H9 (cell line): ENCODE results near the gene LITAFD. TPM values are rescaled to one million over a fixed set of nuclear protein-coding genes. Genes with fewer than 3 reads are reported as not detected.

Source experiments
- DNase-seq: peaks from one replicate; pipeline ENCODE4 v3.0.0-alpha.2; 2017
- H2AFZ ChIP-seq: one replicate; pipeline ENCODE4 v1.6.1; 2013; ENCODE audit warnings: mild to moderate bottlenecking, low read length, control low read depth, moderate library complexity
- H2AK5ac ChIP-seq: 2 replicates; pipeline ENCODE4 v1.6.1; 2013; ENCODE audit warnings: low read length, control low read depth, mixed read lengths; ENCODE audit not compliant: insufficient read length
- H2BK120ac ChIP-seq: one replicate; pipeline ENCODE4 v1.6.1; 2013; ENCODE audit warnings: low read depth, mild to moderate bottlenecking, low read length, control low read depth, inconsistent platforms; ENCODE audit not compliant: poor library complexity, severe bottlenecking
- H2BK12ac ChIP-seq: 2 replicates; pipeline ENCODE4 v1.6.1; 2013; ENCODE audit warnings: low read length, control low read depth, mixed read lengths, low read depth; ENCODE audit not compliant: insufficient read length
- H2BK15ac ChIP-seq: 2 replicates; pipeline ENCODE4 v1.6.1; 2013; ENCODE audit warnings: low read depth, low read length, control low read depth
- H2BK20ac ChIP-seq: one replicate; pipeline ENCODE4 v1.6.1; 2013; ENCODE audit warnings: low read depth, mild to moderate bottlenecking, low read length, control low read depth, inconsistent platforms; ENCODE audit not compliant: poor library complexity, severe bottlenecking
- H2BK5ac ChIP-seq: 2 replicates; pipeline ENCODE4 v1.6.1; 2013; ENCODE audit warnings: low read length, control low read depth, mixed read lengths; ENCODE audit not compliant: insufficient read length
- H3K14ac ChIP-seq: 2 replicates; pipeline ENCODE4 v1.6.1; 2013; ENCODE audit warnings: low read length, control low read depth; ENCODE audit not compliant: insufficient read depth
- H3K18ac ChIP-seq: 2 replicates; pipeline ENCODE4 v1.6.1; 2013; ENCODE audit warnings: low read depth, mild to moderate bottlenecking, mixed read lengths, low read length, control low read depth; ENCODE audit not compliant: insufficient read length
- H3K23ac ChIP-seq: 2 replicates; pipeline ENCODE4 v1.6.1; 2013; ENCODE audit warnings: low read length, control low read depth, mixed read lengths, low read depth; ENCODE audit not compliant: insufficient read length
- H3K23me2 ChIP-seq: 2 replicates; pipeline ENCODE4 v1.6.1; 2013; ENCODE audit warnings: low read depth, mild to moderate bottlenecking, mixed read lengths, low read length, control low read depth; ENCODE audit not compliant: insufficient read length, poor library complexity, severe bottlenecking
- H3K27ac ChIP-seq: 2 replicates; pipeline ENCODE4 v1.5.1; 2013; ENCODE audit warnings: low read length, control low read depth, mixed read lengths, low read depth; ENCODE audit not compliant: insufficient read length
- H3K27me3 ChIP-seq: 2 replicates; pipeline ENCODE4 v1.6.1; 2013; ENCODE audit warnings: low read length, control low read depth, inconsistent platforms; ENCODE audit not compliant: insufficient read depth
- H3K4ac ChIP-seq: 2 replicates; pipeline ENCODE4 v1.6.1; 2013; ENCODE audit warnings: low read depth, mild to moderate bottlenecking, control low read depth, inconsistent platforms, low read length, moderate library complexity
- H3K4me1 ChIP-seq: 2 replicates; pipeline ENCODE4 v1.6.1; 2013; ENCODE audit warnings: low read length, control low read depth, inconsistent platforms; ENCODE audit not compliant: insufficient read depth
- H3K4me2 ChIP-seq: 2 replicates; pipeline ENCODE4 v1.6.1; 2013; ENCODE audit warnings: low read length, control low read depth, mixed read lengths; ENCODE audit not compliant: insufficient read length, insufficient read depth
- H3K56ac ChIP-seq: 2 replicates; pipeline ENCODE4 v1.6.1; 2013; ENCODE audit warnings: low read depth, mild to moderate bottlenecking, mixed read lengths, low read length, control low read depth; ENCODE audit not compliant: insufficient read length
- H3K79me1 ChIP-seq: 2 replicates; pipeline ENCODE4 v1.6.1; 2013; ENCODE audit warnings: low read depth, mild to moderate bottlenecking, moderate library complexity, low read length, control low read depth, inconsistent platforms; ENCODE audit not compliant: insufficient read depth, poor library complexity, severe bottlenecking
- H3K79me2 ChIP-seq: 2 replicates; pipeline ENCODE4 v1.6.1; 2013; ENCODE audit warnings: low read length, control low read depth, inconsistent platforms; ENCODE audit not compliant: insufficient read depth
- H3K9ac ChIP-seq: 2 replicates; pipeline ENCODE4 v1.6.1; 2013; ENCODE audit warnings: low read length, control low read depth, mixed read lengths; ENCODE audit not compliant: insufficient read length; ENCODE audit errors: extremely low read depth
- H3K9me3 ChIP-seq: one replicate; pipeline ENCODE4 v1.6.1; 2013; ENCODE audit warnings: low read depth, low read length, inconsistent platforms; ENCODE audit not compliant: control insufficient read depth
- H3T11ph ChIP-seq: one replicate; pipeline ENCODE4 v1.6.1; 2013; ENCODE audit warnings: mild to moderate bottlenecking, low read length, control low read depth, inconsistent platforms
- H4K20me1 ChIP-seq: one replicate; pipeline ENCODE4 v1.6.1; 2013; ENCODE audit not compliant: control insufficient read depth, insufficient read length, insufficient read depth
- H4K5ac ChIP-seq: 2 replicates; pipeline ENCODE4 v1.6.1; 2013; ENCODE audit warnings: low read depth, mild to moderate bottlenecking, mixed read lengths, low read length, control low read depth; ENCODE audit not compliant: insufficient read length
- H4K8ac ChIP-seq: replicated peaks from 2 replicates; pipeline ENCODE4 v1.6.1; 2013; ENCODE audit warnings: low read length, control low read depth, mixed read lengths, low read depth; ENCODE audit not compliant: insufficient read length
- H4K91ac ChIP-seq: 2 replicates; pipeline ENCODE4 v1.6.1; 2013; ENCODE audit warnings: low read depth, mild to moderate bottlenecking, moderate library complexity, mixed read lengths, low read length, control low read depth; ENCODE audit not compliant: insufficient read length
- H3K27ac Mint-ChIP-seq, 3 experiments: 2 replicates in 2 of 3; 3 replicates in 1 of 3; pipeline ENCODE4 v1.8.0; 2020 to 2021; ENCODE audit warnings: mixed read lengths in 3 of 3, mild to moderate bottlenecking in 1 of 3, moderate library complexity in 1 of 3
- H3K27me3 Mint-ChIP-seq: 2 replicates; pipeline ENCODE4 v1.8.0; 2021; ENCODE audit warnings: low read depth, mild to moderate bottlenecking, moderate library complexity, mixed read lengths
- H3K36me3 Mint-ChIP-seq, 3 experiments: 2 replicates in 2 of 3; 3 replicates in 1 of 3; pipeline ENCODE4 v1.8.0; 2020 to 2021; ENCODE audit warnings: low read depth in 3 of 3, mixed read lengths in 3 of 3; ENCODE audit not compliant: insufficient read depth in 1 of 3
- H3K4me1 Mint-ChIP-seq, 2 experiments: 2 replicates each; pipeline ENCODE4 v1.8.0; 2020; ENCODE audit warnings: mixed read lengths in 2 of 2
- H3K4me3 Mint-ChIP-seq, 2 experiments: 2 replicates in 1 of 2; 3 replicates in 1 of 2; pipeline ENCODE4 v1.8.0; 2020 to 2021; ENCODE audit warnings: mild to moderate bottlenecking in 2 of 2, mixed read lengths in 2 of 2, moderate library complexity in 1 of 2
- H3K9me3 Mint-ChIP-seq, 2 experiments: 2 replicates in 1 of 2; 3 replicates in 1 of 2; pipeline ENCODE4 v1.8.0; 2020; ENCODE audit warnings: mild to moderate bottlenecking in 2 of 2, mixed read lengths in 2 of 2, moderate library complexity in 1 of 2
- CTCF ChIP-seq: fragments of 200-600 bp; sonication (generic); conservative IDR thresholded peaks from 3 replicates; pipeline ENCODE4 v1.8.0; 2021; ENCODE audit warnings: antibody characterized with exemption, mild to moderate bottlenecking
- WGBS: extraction: QIAGEN DNeasy Blood & Tissue Kit; methylation state at CpG from one replicate; pipeline ENCODE4 v1.1.7; 2013; ENCODE audit warnings: missing lambda C conversion rate, low lambda C conversion rate, mixed read lengths; ENCODE audit not compliant: insufficient read length; ENCODE audit errors: extremely low coverage; 5-methylcytosine and 5-hydroxymethylcytosine counted together
- total RNA-seq: library from RNA; stranded (reverse); gene quantifications from 2 replicates; pipeline ENCODE4 v1.2.1, GENCODE V29; 2021

Gene LITAFD
- total RNA-seq, 1 experiment from 2014 or later, result not detected

- Histone ChIP-seq H3K23me2 (no peaks in the 10 kb centered on the region), H4K91ac (no peak overlapping the region), H3K56ac (no peak overlapping the region), H2BK20ac (no peak overlapping the region), H3T11ph (no peak overlapping the region), H3K23ac (no peak overlapping the region), H3K14ac (no peak overlapping the region), H4K8ac (no peak overlapping the region), H3K79me1 (peaks cover 5% of the 10 kb centered on the region), H2AFZ (no peak overlapping the region), H3K79me2 (peaks cover 3% of the 10 kb centered on the region; the same call in 1 of the 2 replicates), H3K27me3 (no peaks in the 10 kb centered on the region), H2BK5ac (no peak overlapping the region), H2BK15ac (no peak overlapping the region), H3K18ac (no peak overlapping the region), H3K4ac (no peak overlapping the region), H3K4me1 (no peaks in the 10 kb centered on the region), H2AK5ac (no peak overlapping the region), H2BK12ac (no peak overlapping the region), H3K9ac (no peak overlapping the region), H3K27ac (no peak overlapping the region), H3K9me3 (no peaks in the 10 kb centered on the region), H4K20me1 (no peaks in the 10 kb centered on the region), H2BK120ac (no peak overlapping the region), H4K5ac (no peak overlapping the region), H3K4me2 (no peak overlapping the region)
- H3K9me3 Mint-ChIP-seq, result no peaks in the 10 kb centered on the region
- WGBS, result no CpG with 5 or more reads among the region's 1 CpG
- H3K4me1 Mint-ChIP-seq, result peaks cover 16 to 20% of the 10 kb centered on the region in 2 experiments
- H3K4me3 Mint-ChIP-seq, result no peak overlapping the region
- no peaks in the 10 kb centered on the region for H3K27me3 Mint-ChIP-seq
- H3K36me3 Mint-ChIP-seq, result peaks cover 56 to 87% (median 75%) of the 10 kb centered on the region in 3 experiments; a peak in 6 of 7 replicates
- H3K27ac Mint-ChIP-seq, result peak overlapping the region; percentile 55 to 92 (median 88); a peak in 3 of 7 replicates
- DNase-seq, result no peak
- TF ChIP-seq CTCF, result no peak
Observed at GRCh38 chr16:8910811-8911210, 28.7 kb downstream of the LITAFD start.
